GM12878 (cell line): ENCODE data around the gene CAMTA2. TPM values are rescaled to one million over a fixed set of nuclear protein-coding genes. Genes with fewer than 3 reads are reported as not detected.

Experiments used
- ATAC-seq: fragments of 200-7000 bp; cut with Tn5 transposase; 3 replicates; pipeline ENCODE4 v1.9.1; 2020; ENCODE audit warnings: mild to moderate bottlenecking, moderate library complexity
- BruUV-seq: library from RNA; stranded (reverse); fragments of 400-500 nt; replicated peaks from 2 replicates; lab custom pipeline; 2021; lab: Mats Ljungman, UMichigan
- CTCF ChIA-PET: fragments of 300-600 bp; sonication (Branson Sonifier 250); formaldehyde crosslinking; extraction: SDS; loops from one replicate; lab custom pipeline; 2021; ENCODE audit warnings: inconsistent platforms; lab: Yijun Ruan, JAX
- POLR2A ChIA-PET: fragments of 350-600 bp; formaldehyde crosslinking; extraction: SDS; loops from one replicate; lab custom pipeline; 2021; ENCODE audit warnings: inconsistent platforms; lab: Charles Lee
- RAD21 ChIA-PET: fragments of 300-600 bp; sonication (Branson Sonifier 250); formaldehyde crosslinking; loops from one replicate; lab custom pipeline; 2023; ENCODE audit warnings: antibody characterized with exemption; ENCODE audit not compliant: unreplicated experiment; lab: Charles Lee
- SMC1A ChIA-PET: fragments of 300-600 bp; sonication (Branson Sonifier 250); formaldehyde crosslinking; loops from one replicate; lab custom pipeline; 2023; ENCODE audit not compliant: unreplicated experiment, uncharacterized antibody; lab: Charles Lee
- DNase-seq: peaks from one replicate; pipeline ENCODE4 v3.0.0-alpha.2; 2011; ENCODE audit warnings: low read depth, low spot score
- FAIRE-seq: peaks from 3 replicates; lab custom pipeline; 2011; peaks lifted over from hg19 to GRCh38; lab: Jason Lieb, UNC
- H2AFZ ChIP-seq: 2 replicates; pipeline ENCODE4 v1.6.0; 2011; ENCODE audit warnings: low read depth, low read length, control low read depth; ENCODE audit not compliant: control insufficient read depth
- H3K27ac ChIP-seq: 2 replicates; pipeline ENCODE4 v1.5.1; 2011; ENCODE audit warnings: control low read depth; ENCODE audit not compliant: control insufficient read depth, insufficient read depth
- H3K27me3 ChIP-seq, 2 experiments: replicated peaks in 1 of 2; 2 replicates each; pipeline versions ENCODE4 v1.6.0 to v1.6.1; 2011; ENCODE audit warnings: low read length in 1 of 2; ENCODE audit not compliant: control insufficient read depth in 2 of 2, insufficient read depth in 2 of 2
- H3K36me3 ChIP-seq, 2 experiments: 2 replicates each; pipeline ENCODE4 v1.5.1; 2011; ENCODE audit warnings: low read length in 1 of 2; ENCODE audit not compliant: control insufficient read depth in 2 of 2, insufficient read depth in 2 of 2
- H3K4me1 ChIP-seq: 2 replicates; pipeline ENCODE4 v1.6.1; 2011; ENCODE audit warnings: mild to moderate bottlenecking, low read length, moderate library complexity, mixed read lengths; ENCODE audit not compliant: control insufficient read depth, insufficient read depth
- H3K4me2 ChIP-seq: 2 replicates; pipeline ENCODE4 v1.6.0; 2011; ENCODE audit warnings: control low read depth; ENCODE audit not compliant: control insufficient read depth, insufficient read depth
- H3K4me3 ChIP-seq: fragments of 200-600 bp; sonication (generic); 2 replicates; pipeline ENCODE4 v1.5.1; 2016
- H3K79me2 ChIP-seq: 2 replicates; pipeline ENCODE4 v1.6.0; 2011; ENCODE audit warnings: low read length; ENCODE audit not compliant: control insufficient read depth, insufficient read depth
- H3K9ac ChIP-seq: 2 replicates; pipeline ENCODE4 v1.8.0; 2011; ENCODE audit warnings: low read length, control low read depth, mixed read lengths; ENCODE audit not compliant: control insufficient read depth, insufficient read depth
- H3K9me3 ChIP-seq: replicated peaks from 3 replicates; pipeline ENCODE4 v1.5.1; 2011; ENCODE audit warnings: mild to moderate bottlenecking, low read length; ENCODE audit not compliant: control insufficient read depth, insufficient read depth
- H4K20me1 ChIP-seq: 2 replicates; pipeline ENCODE4 v1.6.0; 2011; ENCODE audit not compliant: control insufficient read depth, insufficient read depth
- BCL11A ChIP-seq: IDR thresholded peaks from 2 replicates; pipeline ENCODE4 v1.6.1; 2011; ENCODE audit warnings: low read depth, low read length
- E2F8 ChIP-seq: fragments of 450-650 bp; IDR thresholded peaks from 2 replicates; pipeline ENCODE4 v1.6.1; 2018; ENCODE audit warnings: mild to moderate bottlenecking, low read depth, moderate library complexity; ENCODE audit not compliant: partially characterized antibody
- GABPA ChIP-seq: IDR thresholded peaks from 2 replicates; pipeline ENCODE4 v1.6.1; 2014; ENCODE audit warnings: antibody characterized with exemption, low read depth, mild to moderate bottlenecking, inconsistent platforms
- JUND ChIP-seq: IDR thresholded peaks from 2 replicates; pipeline ENCODE4 v1.6.1; 2012; ENCODE audit warnings: low read depth, mild to moderate bottlenecking, low read length, improper control_type of control experiment, moderate library complexity
- POLR2AphosphoS2 ChIP-seq: IDR thresholded peaks from 2 replicates; pipeline ENCODE4 v1.6.1; 2011; ENCODE audit warnings: low read depth, mild to moderate bottlenecking, low read length, improper control_type of control experiment, moderate library complexity
- RCOR1 ChIP-seq: conservative IDR thresholded peaks from 2 replicates; pipeline ENCODE4 v1.6.1; 2012; ENCODE audit warnings: low read depth, low read length, improper control_type of control experiment
- TCF3 ChIP-seq: IDR thresholded peaks from 2 replicates; pipeline ENCODE4 v1.6.1; 2012; ENCODE audit warnings: low read depth, mild to moderate bottlenecking, low read length, borderline replicate concordance; ENCODE audit not compliant: insufficient read depth
- ZBED1 ChIP-seq: IDR thresholded peaks from 2 replicates; pipeline ENCODE4 v1.6.1; 2016; ENCODE audit warnings: borderline replicate concordance
- ZNF274 ChIP-seq: IDR thresholded peaks from one replicate; pipeline ENCODE4 v1.8.0; 2011; ENCODE audit not compliant: insufficient read length, insufficient read depth
- ZNF384 ChIP-seq: IDR thresholded peaks from 2 replicates; pipeline ENCODE4 v1.6.1; 2012; ENCODE audit warnings: low read depth, mild to moderate bottlenecking, low read length, improper control_type of control experiment, borderline replicate concordance
- ZSCAN29 ChIP-seq: fragments of 450-650 bp; IDR thresholded peaks from 2 replicates; pipeline ENCODE4 v1.6.1; 2017; ENCODE audit warnings: mild to moderate bottlenecking, moderate library complexity
- WGBS: methylation state at CpG from one replicate; pipeline ENCODE4 v1.1.6; 2016; ENCODE audit warnings: low lambda C conversion rate; ENCODE audit not compliant: insufficient replicate concordance, insufficient coverage; ENCODE audit errors: missing lambda C conversion rate; 5-methylcytosine and 5-hydroxymethylcytosine counted together
- in situ Hi-C: fragments of 300-500 bp; cut with MboI; formaldehyde crosslinking; loops from 9 replicates; pipeline ENCODE4 v1.14.3; 2018; ENCODE audit warnings: mixed read lengths
- intact Hi-C: fragments of 100-400 bp; cut with micrococcal nuclease; formaldehyde crosslinking; loops from one replicate; pipeline ENCODE4 v1.14.2; 2022; ENCODE audit not compliant: unreplicated experiment
- polyA plus RNA-seq, 11 experiments: library from polyadenylated mRNA; depleted of rRNA in 4 of 11; unstranded in 6 of 11; stranded (reverse) in 5 of 11; fragments of >200 nt; fragmentation: Nextera tagmentation in 4 of 11; fragmentation: Illumina TruSeq in 1 of 11; extraction: Ambion mirVana in 4 of 11; extraction: Trizol in 1 of 11; gene quantifications; 1 replicate in 1 of 11; 2 replicates in 10 of 11; pipeline versions ENCODE4 v1.2.1 to v1.2.3, GENCODE V29; 2011 to 2016; ENCODE audit warnings: inconsistent platforms in 2 of 11, missing spikeins in 2 of 11, low read depth in 1 of 11
- total RNA-seq, 4 experiments: library from RNA; depleted of rRNA in 3 of 4; stranded (reverse); fragments of >200 nt in 3 of 4; fragmentation: Illumina TruSeq in 1 of 4; extraction: Trizol in 1 of 4; gene quantifications; 2 replicates each; pipeline versions ENCODE4 v1.2.1 to v1.2.3, GENCODE V29; 2013 to 2021
- TF ChIP-seq, protein P1 (sequence below): fragments of 450-650 bp; formaldehyde crosslinking; IDR thresholded peaks from 2 replicates; pipeline ENCODE4 v1.4.0; 2022; ENCODE audit warnings: mild to moderate bottlenecking, moderate library complexity

CAMTA2 gene
- total and polyA plus RNA-seq, 10 of the 15 experiments (the other 5 are each of a cell fraction or from before 2014, with no cell fraction given), result 0.42 to 29.3 (median 11.2) TPM

DNA sequence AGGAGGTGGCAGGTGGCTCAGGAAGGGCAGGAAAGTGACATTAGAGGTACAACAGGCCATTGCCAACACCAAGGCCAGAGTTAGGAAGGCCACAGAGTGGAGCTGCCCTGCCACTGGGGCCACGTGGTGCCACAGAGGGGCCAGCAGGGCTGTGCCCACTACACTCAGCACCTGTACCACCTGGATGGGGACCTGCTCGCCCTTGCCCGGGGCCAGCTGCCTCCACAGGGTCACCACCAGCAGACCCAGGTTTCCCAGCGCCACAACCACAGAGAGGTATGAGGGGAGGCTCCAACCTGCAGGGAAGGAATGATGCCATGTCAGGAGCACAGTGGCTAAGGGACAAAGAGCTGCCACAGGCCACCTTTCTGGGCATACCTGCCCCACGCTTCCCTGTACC lies 46.6 kb upstream of the CAMTA2 start:
- in situ Hi-C loops (no loop called here), intact Hi-C loops (loop anchor here (5.0 kb wide), 1 partner anchor 37 kb away; the partner anchor contains the start of genes INCA1 and KIF1C)
- H3K79me2 ChIP-seq, result no peaks in the 10 kb centered on the region
- H3K4me1 ChIP-seq, result peaks cover 14% of the 10 kb centered on the region
- H4K20me1 ChIP-seq, result no peaks in the 10 kb centered on the region
- SMC1A ChIA-PET, result interaction anchor here (1.0 kb wide), 1 partner anchor 16 kb away, joined by 3 read pairs; no protein-coding TSS in a partner anchor
- no peak overlapping the region for H3K4me2 ChIP-seq
- H3K9ac ChIP-seq, result no peak overlapping the region
- no peaks in the 10 kb centered on the region for H3K9me3 ChIP-seq
- no peaks in the 10 kb centered on the region for H3K27me3 ChIP-seq
- H3K36me3 ChIP-seq, result no peaks in the 10 kb centered on the region
- no peak for ATAC-seq
- H3K4me3 ChIP-seq, result no peak overlapping the region
- no peak for TF ChIP-seq ZNF384
- no peak for TF ChIP-seq ZBED1
- no peak for TF ChIP-seq ZSCAN29
- TF ChIP-seq E2F8, result no peak
- no peak for TF ChIP-seq TCF3
- TF ChIP-seq RCOR1, result no peak
- TF ChIP-seq JUND, result no peak
- TF ChIP-seq, protein P1, sequence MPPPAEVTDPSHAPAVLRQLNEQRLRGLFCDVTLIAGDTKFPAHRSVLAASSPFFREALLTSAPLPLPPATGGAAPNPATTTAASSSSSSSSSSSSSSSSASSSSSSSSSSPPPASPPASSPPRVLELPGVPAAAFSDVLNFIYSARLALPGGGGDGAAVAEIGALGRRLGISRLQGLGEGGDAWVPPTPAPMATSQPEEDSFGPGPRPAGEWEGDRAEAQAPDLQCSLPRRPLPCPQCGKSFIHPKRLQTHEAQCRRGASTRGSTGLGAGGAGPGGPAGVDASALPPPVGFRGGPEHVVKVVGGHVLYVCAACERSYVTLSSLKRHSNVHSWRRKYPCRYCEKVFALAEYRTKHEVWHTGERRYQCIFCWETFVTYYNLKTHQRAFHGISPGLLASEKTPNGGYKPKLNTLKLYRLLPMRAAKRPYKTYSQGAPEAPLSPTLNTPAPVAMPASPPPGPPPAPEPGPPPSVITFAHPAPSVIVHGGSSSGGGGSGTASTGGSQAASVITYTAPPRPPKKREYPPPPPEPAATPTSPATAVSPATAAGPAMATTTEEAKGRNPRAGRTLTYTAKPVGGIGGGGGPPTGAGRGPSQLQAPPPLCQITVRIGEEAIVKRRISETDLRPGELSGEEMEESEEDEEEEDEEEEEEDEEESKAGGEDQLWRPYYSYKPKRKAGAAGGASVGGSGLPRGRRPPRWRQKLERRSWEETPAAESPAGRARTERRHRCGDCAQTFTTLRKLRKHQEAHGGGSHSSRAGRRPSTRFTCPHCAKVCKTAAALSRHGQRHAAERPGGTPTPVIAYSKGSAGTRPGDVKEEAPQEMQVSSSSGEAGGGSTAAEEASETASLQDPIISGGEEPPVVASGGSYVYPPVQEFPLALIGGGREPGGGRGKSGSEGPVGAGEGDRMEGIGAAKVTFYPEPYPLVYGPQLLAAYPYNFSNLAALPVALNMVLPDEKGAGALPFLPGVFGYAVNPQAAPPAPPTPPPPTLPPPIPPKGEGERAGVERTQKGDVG, result no peak
- TF ChIP-seq ZNF274, result no peak
- TF ChIP-seq POLR2AphosphoS2, result no peak
- no peak for TF ChIP-seq BCL11A
- TF ChIP-seq GABPA, result no peak
- TF ChIP-seq, all 136 proteins: peak for 0
- DNase-seq (no peak), FAIRE-seq (no peak)
- no peak overlapping the region for H2AFZ ChIP-seq
- RAD21 ChIA-PET, result interaction anchor here (1.3 kb wide), 1 partner anchor 28 kb away, joined by 6 read pairs; no protein-coding TSS in a partner anchor
- POLR2A ChIA-PET, result interaction anchor here (0.5 kb wide), 1 partner anchor 23 kb away, joined by 3 read pairs; no protein-coding TSS in a partner anchor
- no peak overlapping the region for H3K27ac ChIP-seq
- CTCF ChIA-PET, result interaction anchor here (1.0 to 4.0 kb wide), 3 partner anchors 29 to 53 kb away, joined by 3 to 16 read pairs (median 4); no protein-coding TSS in a partner anchor
- BruUV-seq, result no TSS peak
- WGBS, result 75% methylated on average over 5 of the region's 5 CpGs
